ENCODE measurements around the gene DCAF17.

DNA sequence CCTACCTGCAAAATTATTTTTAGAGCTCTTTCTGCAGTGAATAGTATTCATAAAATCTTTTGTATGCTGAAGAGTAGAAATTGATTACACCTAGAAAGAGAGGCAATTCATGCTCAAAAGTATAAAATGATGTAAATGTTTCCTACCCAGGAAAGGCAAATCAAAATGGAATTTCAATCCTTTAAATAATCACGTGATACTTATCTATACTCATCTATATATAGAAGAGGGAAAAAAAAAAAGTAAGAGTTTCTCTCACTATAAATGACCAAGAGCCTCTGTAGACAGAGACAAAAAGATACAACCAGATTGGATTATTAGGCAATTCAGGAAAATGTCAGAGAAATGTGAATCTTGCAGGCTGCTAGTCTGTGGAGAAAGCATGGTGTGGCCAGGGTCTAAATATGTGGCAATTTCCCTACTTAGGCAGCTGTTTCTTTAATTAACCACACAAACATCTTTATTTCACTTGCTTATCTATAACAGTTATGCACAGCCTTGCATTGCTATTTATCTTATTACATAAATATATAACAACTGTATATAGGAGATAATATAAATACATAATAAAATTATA lies 39.8 kb upstream of the DCAF17 start:
- TF ChIP-seq, protein P1, sequence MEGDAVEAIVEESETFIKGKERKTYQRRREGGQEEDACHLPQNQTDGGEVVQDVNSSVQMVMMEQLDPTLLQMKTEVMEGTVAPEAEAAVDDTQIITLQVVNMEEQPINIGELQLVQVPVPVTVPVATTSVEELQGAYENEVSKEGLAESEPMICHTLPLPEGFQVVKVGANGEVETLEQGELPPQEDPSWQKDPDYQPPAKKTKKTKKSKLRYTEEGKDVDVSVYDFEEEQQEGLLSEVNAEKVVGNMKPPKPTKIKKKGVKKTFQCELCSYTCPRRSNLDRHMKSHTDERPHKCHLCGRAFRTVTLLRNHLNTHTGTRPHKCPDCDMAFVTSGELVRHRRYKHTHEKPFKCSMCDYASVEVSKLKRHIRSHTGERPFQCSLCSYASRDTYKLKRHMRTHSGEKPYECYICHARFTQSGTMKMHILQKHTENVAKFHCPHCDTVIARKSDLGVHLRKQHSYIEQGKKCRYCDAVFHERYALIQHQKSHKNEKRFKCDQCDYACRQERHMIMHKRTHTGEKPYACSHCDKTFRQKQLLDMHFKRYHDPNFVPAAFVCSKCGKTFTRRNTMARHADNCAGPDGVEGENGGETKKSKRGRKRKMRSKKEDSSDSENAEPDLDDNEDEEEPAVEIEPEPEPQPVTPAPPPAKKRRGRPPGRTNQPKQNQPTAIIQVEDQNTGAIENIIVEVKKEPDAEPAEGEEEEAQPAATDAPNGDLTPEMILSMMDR (IDR thresholded peaks at IDR 0.05): no peak
- no peak for TF ChIP-seq CBX8 (IDR thresholded peaks at IDR 0.05)
- no peak for TF ChIP-seq MAZ (IDR thresholded peaks at IDR 0.05; ENCODE audit: borderline replicate concordance, low read depth, low read length)
- TF ChIP-seq ZNF302 (CRISPR knock-in tag; IDR thresholded peaks at IDR 0.05): no peak
- no peak for TF ChIP-seq HOXA7 (CRISPR knock-in tag; IDR thresholded peaks at IDR 0.05)
- no peak for TF ChIP-seq ZFP36 (IDR thresholded peaks at IDR 0.05; ENCODE audit: borderline replicate concordance, partially characterized antibody)
- TF ChIP-seq HDAC2 (IDR thresholded peaks at IDR 0.05): no peak
- no peak for TF ChIP-seq RFX5 (IDR thresholded peaks at IDR 0.05)
- no peak for TF ChIP-seq ESRRA (IDR thresholded peaks at IDR 0.05; ENCODE audit: borderline replicate concordance, low read length)
- TF ChIP-seq POLR2A (IDR thresholded peaks at IDR 0.05; ENCODE audit: low read length): no peak

Data from A549 (cell line).